IPS-NIHi7 (cell line): ENCODE data around the gene ARHGAP10.

Experiments used
- DNase-seq: peaks from one replicate; pipeline ENCODE4 v3.0.0; 2012; ENCODE audit warnings: mixed read lengths; ENCODE audit errors: extremely low spot score

Gene ARHGAP10

GRCh38 chr4:148030193-148030873 lies 298.4 kb downstream of the ARHGAP10 start:
- DNase-seq: no peak

- no peak for DNase-seq
Observed at GRCh38 chr4:148034813-148035212, 302.9 kb downstream of the ARHGAP10 start.

- no peak for DNase-seq
Observed at GRCh38 chr4:148041606-148042329, 309.9 kb downstream of the ARHGAP10 start.

- DNase-seq: no peak
Observed at GRCh38 chr4:148044089-148044911, 312.4 kb downstream of the ARHGAP10 start.

- no peak for DNase-seq
Observed at GRCh38 chr4:148044912-148045352, 313.0 kb downstream of the ARHGAP10 start.

- DNase-seq: no peak
Observed at GRCh38 chr4:148048598-148048997, 316.7 kb downstream of the ARHGAP10 start.

GRCh38 chr4:148051403-148051802 lies 319.5 kb downstream of the ARHGAP10 start:
- DNase-seq: no peak

- no peak for DNase-seq
Observed at GRCh38 chr4:148052448-148052847, 320.6 kb downstream of the ARHGAP10 start.

- DNase-seq: no peak
Observed at GRCh38 chr4:148053298-148054003, 321.6 kb downstream of the ARHGAP10 start.

- DNase-seq: no peak
Observed at GRCh38 chr4:148054275-148054674, 322.4 kb downstream of the ARHGAP10 start.

GRCh38 chr4:148055844-148056243 lies 324.0 kb downstream of the ARHGAP10 start:
- no peak for DNase-seq

- peak; percentile 44 for DNase-seq
Observed at GRCh38 chr4:148056879-148057278, 325.0 kb downstream of the ARHGAP10 start.

GRCh38 chr4:148057516-148057915 lies 325.6 kb downstream of the ARHGAP10 start:
- no peak for DNase-seq

GRCh38 chr4:148057984-148058859 lies 326.3 kb downstream of the ARHGAP10 start:
- no peak for DNase-seq

- no peak for DNase-seq
Observed at GRCh38 chr4:148059617-148060180, 327.8 kb downstream of the ARHGAP10 start.

- no peak for DNase-seq
Observed at GRCh38 chr4:148060264-148061140, 328.6 kb downstream of the ARHGAP10 start.

- DNase-seq: no peak
Observed at GRCh38 chr4:148061141-148061481, 329.2 kb downstream of the ARHGAP10 start.

- no peak for DNase-seq
Observed at GRCh38 chr4:148061795-148062194, 329.9 kb downstream of the ARHGAP10 start.

GRCh38 chr4:148062301-148062950 lies 330.5 kb downstream of the ARHGAP10 start:
- no peak for DNase-seq
